Aorta (tissue), 5 donors: ENCODE measurements around the gene GP5. TPM values are rescaled to one million over a fixed set of nuclear protein-coding genes. Genes with fewer than 3 reads are reported as not detected.

ENCODE experiments used
- ATAC-seq: fragments of 200-7000 bp; cut with Tn5 transposase; one replicate; pipeline ENCODE4 v1.9.1; 2022; ENCODE audit warnings: moderate library complexity; ENCODE audit not compliant: low FRiP score
- DNase-seq, 2 donors: peaks; one replicate each; pipeline ENCODE4 v3.0.0-alpha.2; 2020
- H3K27ac ChIP-seq, 2 donors: one replicate each; pipeline ENCODE4 v1.5.1; 2013; ENCODE audit warnings: low read length in 2 of 2, mild to moderate bottlenecking in 2 of 2, moderate library complexity in 2 of 2, control low read depth in 1 of 2, inconsistent platforms in 1 of 2, low read depth in 1 of 2
- H3K27me3 ChIP-seq, 2 donors: one replicate each; pipeline ENCODE4 v1.6.1; 2013; ENCODE audit warnings: control low read depth in 1 of 2, low read length in 1 of 2, mild to moderate bottlenecking in 1 of 2, moderate library complexity in 1 of 2; ENCODE audit not compliant: insufficient read depth in 2 of 2, control insufficient read depth in 1 of 2
- H3K36me3 ChIP-seq, 2 donors: one replicate each; pipeline ENCODE4 v1.6.1; 2013; ENCODE audit warnings: control low read depth in 1 of 2, low read length in 1 of 2, mild to moderate bottlenecking in 1 of 2; ENCODE audit not compliant: insufficient read depth in 2 of 2, control insufficient read depth in 1 of 2
- H3K4me1 ChIP-seq, 2 donors: one replicate each; pipeline ENCODE4 v1.6.1; 2013; ENCODE audit warnings: low read length in 2 of 2, control low read depth in 1 of 2, mild to moderate bottlenecking in 1 of 2, moderate library complexity in 1 of 2; ENCODE audit not compliant: insufficient read depth in 2 of 2, control insufficient read depth in 1 of 2
- H3K4me3 ChIP-seq, 2 donors: one replicate each; pipeline ENCODE4 v1.5.1; 2013; ENCODE audit warnings: low read length in 2 of 2, control low read depth in 1 of 2, mild to moderate bottlenecking in 1 of 2
- H3K9me3 ChIP-seq: one replicate; pipeline ENCODE4 v1.6.1; 2013; ENCODE audit warnings: mild to moderate bottlenecking, low read length; ENCODE audit not compliant: control insufficient read depth
- WGBS, 2 donors: extraction: QIAGEN DNeasy Blood & Tissue Kit; methylation state at CpG; one replicate each; pipeline ENCODE4 v1.1.7; 2013; 5-methylcytosine and 5-hydroxymethylcytosine counted together
- intact Hi-C, 2 donors: fragments of 100-400 bp; cut with DNase I; formaldehyde crosslinking; loops; one replicate each; pipeline versions ENCODE4 v1.14.2 to v1.15.0; 2022
- polyA plus RNA-seq, 2 donors: library from polyadenylated mRNA; stranded (reverse); fragments of 200-250 nt; gene quantifications; one replicate each; pipeline ENCODE4 v1.2.3, GENCODE V29; 2013
- total RNA-seq, 2 donors: library from RNA; stranded (reverse); fragmentation: NEBNext Ultra II Directional; extraction: Animal tissue kit (Norgen Biotek cat#: 25700); gene quantifications; one replicate each; pipeline ENCODE4 v1.2.1, GENCODE V29; 2021
- donor health status: healthy with polysubstance abuse.
- donor health status: Bipolar disorder and iron deficiency.
- donor health status: DM: no; HTN: no; CAD: no.
- donor health status: DM: no; HTN: no; CAD: no.
- donor health status: DM: yes; HTN: yes; CAD: no.

Gene GP5
- total and polyA plus RNA-seq, 4 donors: 0.15 to 0.33 (median 0.19) TPM; not detected in 1

DNA sequence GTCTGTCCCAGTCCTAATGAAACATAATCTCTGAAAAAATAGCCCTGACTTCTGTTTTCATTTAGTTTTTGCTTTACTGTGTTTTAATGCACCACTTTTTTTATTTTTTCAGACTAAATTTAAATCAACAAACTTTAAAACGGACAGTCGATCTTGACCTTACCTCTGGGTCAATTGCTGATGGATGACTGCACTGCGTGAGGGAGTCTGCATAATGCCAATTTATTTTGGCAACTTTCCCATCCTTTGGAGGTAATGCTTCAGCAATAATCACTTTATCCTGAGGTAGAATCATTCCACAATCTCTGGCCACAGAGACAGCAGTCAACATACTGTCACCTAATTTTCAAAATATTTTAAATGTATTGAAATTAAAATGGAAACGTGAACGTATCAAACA, 32.5 kb upstream of the GP5 start:
- intact Hi-C loops: no loop called here
- Histone ChIP-seq H3K9me3 (no peaks in the 10 kb centered on the region), H3K27ac (no peak overlapping the region), H3K36me3 (peaks cover 1 to 4% of the 10 kb centered on the region in 2 donors), H3K27me3 (no peaks in the 10 kb centered on the region), H3K4me3 (no peak overlapping the region), H3K4me1 (no peaks in the 10 kb centered on the region)
- ATAC-seq: no peak
- WGBS, 2 donors: 44 to 51% methylated on average over 5 of the region's 5 CpGs
- no peak for DNase-seq

DNA sequence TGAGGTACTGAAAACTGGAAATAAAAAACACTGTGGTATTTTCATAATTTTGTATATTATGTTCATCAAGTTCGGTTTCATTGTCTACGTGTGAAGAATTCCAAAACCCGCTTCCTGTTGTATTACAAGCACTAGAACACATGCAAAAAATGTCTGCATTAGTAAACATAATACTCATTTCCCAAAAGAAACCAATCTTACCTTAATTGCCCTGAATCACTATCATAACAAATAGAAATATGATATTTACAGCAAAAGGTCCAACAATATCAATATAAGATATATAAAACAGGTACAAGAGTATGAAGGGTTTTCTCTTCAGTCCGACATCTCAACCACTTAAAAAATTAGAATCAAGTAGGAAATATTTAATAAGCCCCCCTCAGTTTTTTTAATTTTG, 26.3 kb upstream of the GP5 start:
- no peaks in the 10 kb centered on the region for H3K27me3 ChIP-seq
- WGBS, 2 donors: 93% methylated on average over 4 of the region's 4 CpGs
- H3K4me3 ChIP-seq: no peak overlapping the region
- ATAC-seq: no peak
- H3K4me1 ChIP-seq: no peaks in the 10 kb centered on the region
- H3K27ac ChIP-seq: no peak overlapping the region
- peaks cover 0 to 2% of the 10 kb centered on the region in 2 donors for H3K36me3 ChIP-seq
- H3K9me3 ChIP-seq: no peaks in the 10 kb centered on the region
- intact Hi-C loops: no loop called here
- DNase-seq: no peak

DNA sequence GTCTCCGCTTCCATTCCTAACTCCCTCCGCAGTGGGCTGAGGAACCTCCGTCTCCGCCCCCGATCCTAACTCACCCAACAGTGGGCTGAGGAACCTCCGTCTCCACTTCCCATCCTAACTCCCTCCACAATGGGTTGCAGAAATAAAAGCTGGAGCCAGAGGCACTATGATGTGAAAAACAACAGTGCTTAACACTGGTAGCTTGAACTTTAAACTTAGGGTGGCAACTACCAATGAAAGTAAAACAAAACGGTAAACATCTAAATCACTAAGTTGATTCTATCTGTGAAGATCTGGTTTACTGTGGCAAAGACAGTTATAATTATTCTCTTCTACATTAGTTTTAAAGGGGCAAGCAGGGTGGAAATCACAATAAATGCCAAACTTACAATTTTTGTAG, 25.9 kb upstream of the GP5 start:
- 92 to 93% methylated on average over 7 of the region's 7 CpGs for WGBS, 2 donors
- ATAC-seq: no peak
- Histone ChIP-seq H3K27ac (no peak overlapping the region), H3K9me3 (no peaks in the 10 kb centered on the region), H3K36me3 (peaks cover 0 to 2% of the 10 kb centered on the region in 2 donors), H3K27me3 (no peaks in the 10 kb centered on the region), H3K4me1 (no peaks in the 10 kb centered on the region), H3K4me3 (no peak overlapping the region)
- no peak for DNase-seq
- intact Hi-C loops: no loop called here

DNA sequence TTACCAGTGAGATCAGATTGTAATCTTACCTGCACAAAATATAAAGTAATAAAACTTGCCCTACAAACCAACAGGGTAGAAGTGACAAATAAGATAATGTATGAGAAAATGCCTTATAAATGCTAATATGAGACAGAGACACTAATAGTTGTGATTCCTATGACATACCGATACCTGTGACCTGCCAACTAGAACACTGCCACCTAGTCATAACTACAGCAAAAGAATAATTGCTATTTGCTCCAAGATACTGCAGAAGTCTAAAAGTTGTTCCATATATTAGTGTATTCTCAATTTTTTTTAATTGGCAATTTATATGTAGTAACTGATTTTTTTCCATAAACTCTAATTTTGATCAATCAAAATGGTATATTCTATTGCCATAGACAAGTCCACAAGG, 25.3 kb upstream of the GP5 start:
- ATAC-seq (no peak), DNase-seq (no peak)
- intact Hi-C loops: no loop called here
- no peaks in the 10 kb centered on the region for H3K27me3 ChIP-seq
- 90 to 100% methylated on average over 1 of the region's 1 CpG for WGBS, 2 donors
- no peaks in the 10 kb centered on the region for H3K9me3 ChIP-seq
- no peak overlapping the region for H3K4me3 ChIP-seq
- H3K36me3 ChIP-seq: peaks cover 0 to 2% of the 10 kb centered on the region in 2 donors
- no peak overlapping the region for H3K27ac ChIP-seq
- H3K4me1 ChIP-seq: no peaks in the 10 kb centered on the region

DNA sequence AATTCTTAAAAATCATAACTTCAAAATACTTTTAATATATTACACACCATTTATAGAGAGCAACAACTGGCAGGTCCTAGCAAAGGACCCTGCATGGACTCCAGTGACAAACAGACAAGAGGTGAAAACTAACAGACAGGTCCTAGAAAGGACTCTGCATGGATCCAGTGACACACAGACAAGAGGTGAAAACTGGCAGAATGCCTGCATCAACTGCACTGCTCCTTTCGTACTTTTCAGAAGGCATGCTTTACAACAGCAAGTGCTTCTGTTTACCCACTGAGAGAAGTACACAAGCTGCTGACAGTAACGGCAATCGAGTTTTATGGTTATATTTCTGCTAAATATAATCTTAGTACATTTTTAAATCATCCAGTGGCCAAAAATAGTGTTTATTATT, 24.3 kb upstream of the GP5 start:
- Histone ChIP-seq H3K4me3 (no peak overlapping the region), H3K4me1 (no peaks in the 10 kb centered on the region), H3K9me3 (no peaks in the 10 kb centered on the region), H3K36me3 (peaks cover 0 to 6% of the 10 kb centered on the region in 2 donors), H3K27ac (no peak overlapping the region), H3K27me3 (no peaks in the 10 kb centered on the region)
- DNase-seq: no peak
- ATAC-seq: no peak
- intact Hi-C loops: no loop called here
- 70 to 71% methylated on average over 3 of the region's 3 CpGs for WGBS, 2 donors

DNA sequence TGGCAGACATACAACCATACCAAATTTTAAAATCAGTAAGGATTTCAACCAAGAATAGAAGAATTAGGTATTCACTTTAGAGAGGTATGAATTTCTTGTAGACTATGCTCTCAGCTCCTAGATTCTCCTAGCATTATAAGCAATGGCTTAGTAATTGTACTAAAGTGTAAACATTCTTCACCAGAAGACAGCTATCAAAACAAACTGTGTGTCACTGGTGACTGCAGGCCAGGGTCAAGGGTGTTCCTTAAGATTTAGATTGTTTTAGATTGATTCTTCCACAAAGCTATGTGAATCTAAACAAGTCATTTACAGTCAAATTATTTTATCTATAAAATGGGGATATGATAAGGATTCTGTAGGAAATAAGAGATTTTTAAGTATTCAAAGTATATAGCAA, 23.1 kb upstream of the GP5 start:
- Histone ChIP-seq H3K27me3 (no peaks in the 10 kb centered on the region), H3K4me1 (no peaks in the 10 kb centered on the region), H3K9me3 (no peaks in the 10 kb centered on the region), H3K36me3 (peaks cover 0 to 6% of the 10 kb centered on the region in 2 donors), H3K4me3 (no peak overlapping the region), H3K27ac (no peak overlapping the region)
- DNase-seq (no peak), ATAC-seq (no peak)
- intact Hi-C loops: no loop called here

DNA sequence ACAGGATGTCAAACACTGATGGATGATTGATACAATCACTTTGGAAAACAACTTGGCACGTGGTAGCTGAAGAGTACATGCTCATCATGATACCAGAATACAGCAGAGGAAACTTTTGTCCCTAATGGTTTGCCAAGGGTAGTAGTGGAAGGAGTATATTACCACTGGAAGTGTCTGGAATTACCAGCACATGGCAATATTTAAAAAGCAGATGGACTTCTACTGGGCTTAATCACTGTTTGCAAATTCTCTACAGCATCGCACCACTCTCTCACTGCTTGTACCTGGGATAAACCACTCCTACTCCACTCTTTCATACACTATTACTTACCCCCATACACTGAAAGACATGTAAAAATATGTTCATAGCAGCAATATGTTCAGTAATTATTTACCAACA, 19.6 kb upstream of the GP5 start:
- Histone ChIP-seq H3K9me3 (no peaks in the 10 kb centered on the region), H3K27me3 (no peaks in the 10 kb centered on the region), H3K27ac (no peak overlapping the region), H3K4me1 (no peaks in the 10 kb centered on the region), H3K4me3 (no peak overlapping the region), H3K36me3 (peaks cover 0 to 6% of the 10 kb centered on the region in 2 donors)
- DNase-seq (no peak), ATAC-seq (no peak)
- 93 to 96% methylated on average over 2 of the region's 2 CpGs for WGBS, 2 donors
- intact Hi-C loops: no loop called here

DNA sequence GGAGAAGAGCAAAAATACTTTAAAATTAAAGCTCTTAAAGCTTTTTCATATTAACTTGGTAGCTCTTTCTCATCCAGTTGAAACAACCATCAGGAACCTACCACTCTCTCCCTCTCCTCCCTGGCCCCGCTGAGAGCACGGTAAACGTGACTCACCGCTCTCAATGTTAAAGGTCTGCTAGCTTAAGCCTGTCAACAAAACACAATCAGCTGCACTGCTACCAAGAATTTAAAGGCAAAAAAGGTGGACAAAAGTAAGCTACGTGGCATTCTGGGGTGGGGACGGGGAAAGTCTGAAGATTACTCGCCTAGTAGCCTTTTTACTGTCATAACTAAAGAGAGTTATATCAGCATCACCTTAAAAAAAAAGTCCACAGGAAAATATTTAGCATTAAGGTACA, 8.4 kb upstream of the GP5 start:
- WGBS, 2 donors: 85 to 88% methylated on average over 7 of the region's 7 CpGs
- Histone ChIP-seq H3K27ac (no peak overlapping the region), H3K36me3 (peaks cover 0 to 4% of the 10 kb centered on the region in 2 donors), H3K4me1 (no peaks in the 10 kb centered on the region), H3K27me3 (no peaks in the 10 kb centered on the region), H3K4me3 (no peak overlapping the region), H3K9me3 (no peaks in the 10 kb centered on the region)
- no peak for DNase-seq
- no peak for ATAC-seq
- intact Hi-C loops: no loop called here

DNA sequence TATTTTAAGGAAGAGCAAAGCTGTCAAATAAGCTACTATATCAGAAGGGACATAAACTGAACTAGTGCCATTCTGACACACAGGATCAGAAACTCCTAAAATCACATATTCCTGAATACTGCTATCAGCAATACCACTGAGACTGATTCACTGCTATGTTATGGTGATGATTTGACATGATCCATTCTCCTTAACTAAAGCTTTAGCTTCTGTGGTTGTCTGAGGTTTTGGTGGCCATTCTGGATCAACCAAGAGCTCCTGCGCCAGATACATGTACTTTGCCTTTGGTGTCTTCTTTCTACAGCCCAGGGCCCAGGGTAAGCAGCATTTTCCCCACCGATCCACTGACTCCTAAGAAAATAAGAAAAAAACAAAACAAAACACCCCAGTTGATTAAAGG, 6.7 kb upstream of the GP5 start:
- DNase-seq: no peak
- 81 to 85% methylated on average over 2 of the region's 2 CpGs for WGBS, 2 donors
- H3K27ac ChIP-seq: no peak overlapping the region
- H3K4me3 ChIP-seq: no peak overlapping the region
- intact Hi-C loops: loop anchor here in 1 of 2 donors (2.0 kb wide), 1 partner anchor 73 kb away; no protein-coding TSS in a partner anchor
- H3K9me3 ChIP-seq: no peaks in the 10 kb centered on the region
- no peaks in the 10 kb centered on the region for H3K36me3 ChIP-seq
- H3K4me1 ChIP-seq: no peaks in the 10 kb centered on the region
- no peak for ATAC-seq
- no peaks in the 10 kb centered on the region for H3K27me3 ChIP-seq
